Stimulated activated CD4-positive, alpha-beta T cell treated with anti-CD3 and anti-CD28 coated beads, Interleukin-12 subunit alpha, Interleukin-12 subunit beta, amount 100 ng/mL, for 48 hours (primary cell): ENCODE results near the gene HSD17B12.
"Not testable (repeated sequence)": the region's sequence is repeated elsewhere in the genome, so short reads cannot be mapped to it uniquely, and the experiment has no call there.

Experiments
- DNase-seq, 3 donors: peaks; one replicate each; pipeline ENCODE4 v3.0.0-alpha.2; 2020; ENCODE audit warnings: low read depth in 2 of 3, low spot score in 1 of 3

HSD17B12 gene

GRCh38 chr11:43738600-43739409 lies 58.3 kb downstream of the HSD17B12 start:
- DNase-seq, result no peak

- no peak for DNase-seq
These were observed 66.1 kb downstream of the HSD17B12 start for GRCh38 chr11:43746670-43747069.

GRCh38 chr11:43747130-43747802 lies 66.7 kb downstream of the HSD17B12 start:
- DNase-seq, result no peak

GRCh38 chr11:43748095-43748494 lies 67.6 kb downstream of the HSD17B12 start:
- no peak for DNase-seq

GRCh38 chr11:43751726-43752125 lies 71.2 kb downstream of the HSD17B12 start:
- DNase-seq, result no peak

- DNase-seq, result no peak
These were observed 76.0 kb downstream of the HSD17B12 start for GRCh38 chr11:43756575-43756974.

GRCh38 chr11:43758927-43759326 lies 78.4 kb downstream of the HSD17B12 start:
- no peak for DNase-seq

GRCh38 chr11:43760902-43761301 lies 80.4 kb downstream of the HSD17B12 start:
- DNase-seq, result no peak

- DNase-seq, result no peak
These were observed 84.7 kb downstream of the HSD17B12 start for GRCh38 chr11:43765194-43765593.

GRCh38 chr11:43768654-43769053 lies 88.1 kb downstream of the HSD17B12 start:
- not testable (repeated sequence) for DNase-seq

GRCh38 chr11:43770173-43770572 lies 89.6 kb downstream of the HSD17B12 start:
- no peak for DNase-seq

GRCh38 chr11:43772733-43773132 lies 92.2 kb downstream of the HSD17B12 start:
- no peak for DNase-seq

GRCh38 chr11:43774786-43775185 lies 94.2 kb downstream of the HSD17B12 start:
- no peak for DNase-seq

GRCh38 chr11:43779306-43779705 lies 98.8 kb downstream of the HSD17B12 start:
- no peak for DNase-seq

- DNase-seq, result no peak
These were observed 103.8 kb downstream of the HSD17B12 start for GRCh38 chr11:43784301-43784700.

- DNase-seq, result no peak
These were observed 104.3 kb downstream of the HSD17B12 start for GRCh38 chr11:43784866-43785265.

GRCh38 chr11:43785318-43785717 lies 104.8 kb downstream of the HSD17B12 start:
- no peak for DNase-seq

GRCh38 chr11:43786016-43786415 lies 105.5 kb downstream of the HSD17B12 start:
- DNase-seq, result no peak

GRCh38 chr11:43787824-43788223 lies 107.3 kb downstream of the HSD17B12 start:
- DNase-seq, result no peak

GRCh38 chr11:43788421-43788820 lies 107.9 kb downstream of the HSD17B12 start:
- DNase-seq, result no peak

GRCh38 chr11:43789700-43790443 lies 109.3 kb downstream of the HSD17B12 start:
- DNase-seq, result no peak

- no peak for DNase-seq
These were observed 109.9 kb downstream of the HSD17B12 start for GRCh38 chr11:43790444-43790794.
